ENCODE results near the gene NT5E. TPM values are rescaled to one million over a fixed set of nuclear protein-coding genes. Genes with fewer than 3 reads are reported as not detected.

NT5E gene
- total RNA-seq, 1 donor from 2014 or later = not detected

DNA sequence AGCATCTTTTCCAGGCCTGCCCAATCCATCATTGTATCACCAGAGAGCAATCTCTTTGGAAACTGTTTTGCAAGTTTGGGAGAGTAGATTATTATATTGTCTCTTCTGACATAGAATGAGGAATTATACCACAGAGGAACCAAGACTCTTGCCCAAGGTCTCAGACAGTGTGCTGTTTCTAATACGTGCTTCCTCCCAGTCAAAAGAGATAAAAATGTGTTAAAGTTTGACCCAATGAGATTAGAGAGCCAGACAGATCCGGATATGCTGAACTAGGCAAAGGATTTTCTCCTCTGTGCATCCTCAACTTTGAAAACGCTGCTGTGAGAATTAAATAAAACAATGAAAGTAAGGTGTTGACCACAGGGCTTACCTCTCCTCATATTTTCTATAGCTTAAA lies 18.6 kb upstream of the NT5E start:
- Histone ChIP-seq H3K9ac (no peak overlapping the region), H3K79me2 (ENCODE audit: low read depth) (no peaks in the 10 kb centered on the region), H3K4me3 (no peak overlapping the region), H2AFZ (replicated peaks) (no peak overlapping the region), H3K36me3 (no peaks in the 10 kb centered on the region), H3K27ac (no peak overlapping the region), H3K27me3 (no peaks in the 10 kb centered on the region), H3K4me2 (no peak overlapping the region), H3F3A (ENCODE audit: low read depth) (no peaks in the 10 kb centered on the region), H3K4me1 (no peaks in the 10 kb centered on the region), H3K9me3 (ENCODE audit: low read depth) (no peaks in the 10 kb centered on the region), H4K20me1 (ENCODE audit: low read depth) (no peaks in the 10 kb centered on the region)
- H3K27ac Mint-ChIP-seq = no peak overlapping the region
- DNase-seq (ENCODE audit: low spot score) = no peak
- H3K27me3 Mint-ChIP-seq (ENCODE audit: insufficient read depth, low read depth) = no peaks in the 10 kb centered on the region
- H3K36me3 Mint-ChIP-seq = no peaks in the 10 kb centered on the region
- H3K4me1 Mint-ChIP-seq = no peaks in the 10 kb centered on the region
- H3K9me3 Mint-ChIP-seq = peaks cover 4% of the 10 kb centered on the region
- TF ChIP-seq EZH2phosphoT487 (IDR thresholded peaks at IDR 0.05) (no peak), EZH2 (IDR thresholded peaks at IDR 0.05) (no peak)
- TF ChIP-seq, protein P1, sequence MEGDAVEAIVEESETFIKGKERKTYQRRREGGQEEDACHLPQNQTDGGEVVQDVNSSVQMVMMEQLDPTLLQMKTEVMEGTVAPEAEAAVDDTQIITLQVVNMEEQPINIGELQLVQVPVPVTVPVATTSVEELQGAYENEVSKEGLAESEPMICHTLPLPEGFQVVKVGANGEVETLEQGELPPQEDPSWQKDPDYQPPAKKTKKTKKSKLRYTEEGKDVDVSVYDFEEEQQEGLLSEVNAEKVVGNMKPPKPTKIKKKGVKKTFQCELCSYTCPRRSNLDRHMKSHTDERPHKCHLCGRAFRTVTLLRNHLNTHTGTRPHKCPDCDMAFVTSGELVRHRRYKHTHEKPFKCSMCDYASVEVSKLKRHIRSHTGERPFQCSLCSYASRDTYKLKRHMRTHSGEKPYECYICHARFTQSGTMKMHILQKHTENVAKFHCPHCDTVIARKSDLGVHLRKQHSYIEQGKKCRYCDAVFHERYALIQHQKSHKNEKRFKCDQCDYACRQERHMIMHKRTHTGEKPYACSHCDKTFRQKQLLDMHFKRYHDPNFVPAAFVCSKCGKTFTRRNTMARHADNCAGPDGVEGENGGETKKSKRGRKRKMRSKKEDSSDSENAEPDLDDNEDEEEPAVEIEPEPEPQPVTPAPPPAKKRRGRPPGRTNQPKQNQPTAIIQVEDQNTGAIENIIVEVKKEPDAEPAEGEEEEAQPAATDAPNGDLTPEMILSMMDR (IDR thresholded peaks at IDR 0.05) = no peak
- H3K4me3 Mint-ChIP-seq = no peak overlapping the region

DNA sequence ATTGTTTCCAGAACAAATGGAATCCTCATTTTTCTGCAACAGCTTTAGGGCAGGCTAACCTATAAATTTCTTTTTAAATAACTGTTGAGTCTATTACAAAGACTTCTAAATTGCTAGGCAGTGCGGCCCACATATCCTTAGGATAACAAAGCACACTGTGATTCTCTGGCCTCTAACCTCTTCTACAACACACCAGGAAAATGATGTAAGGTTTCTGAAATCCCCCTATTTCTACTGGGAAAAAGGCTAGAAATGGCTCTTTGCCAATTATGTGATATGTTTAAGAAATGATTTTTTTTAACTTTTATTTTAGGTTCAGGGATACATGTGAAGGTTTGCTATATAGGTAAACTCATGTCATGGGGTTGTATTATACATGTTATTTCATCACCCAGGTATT lies 17.3 kb upstream of the NT5E start:
- H3K9me3 ChIP-seq (ENCODE audit: low read depth) = no peaks in the 10 kb centered on the region
- H3K4me3 Mint-ChIP-seq = no peak overlapping the region
- no peaks in the 10 kb centered on the region for H3F3A ChIP-seq (ENCODE audit: low read depth)
- no peaks in the 10 kb centered on the region for H4K20me1 ChIP-seq (ENCODE audit: low read depth)
- no peaks in the 10 kb centered on the region for H3K4me1 ChIP-seq
- H2AFZ ChIP-seq (replicated peaks) = no peak overlapping the region
- no peaks in the 10 kb centered on the region for H3K36me3 ChIP-seq
- no peak overlapping the region for H3K27ac ChIP-seq
- H3K4me3 ChIP-seq = no peak overlapping the region
- H3K27me3 ChIP-seq = no peaks in the 10 kb centered on the region
- TF ChIP-seq EZH2 (IDR thresholded peaks at IDR 0.05) (no peak), EZH2phosphoT487 (IDR thresholded peaks at IDR 0.05) (no peak)
- TF ChIP-seq, protein P1 (IDR thresholded peaks at IDR 0.05) = no peak
- no peak overlapping the region for H3K4me2 ChIP-seq
- no peaks in the 10 kb centered on the region for H3K4me1 Mint-ChIP-seq
- H3K27me3 Mint-ChIP-seq (ENCODE audit: insufficient read depth, low read depth) = no peaks in the 10 kb centered on the region
- H3K79me2 ChIP-seq (ENCODE audit: low read depth) = no peaks in the 10 kb centered on the region
- H3K9me3 Mint-ChIP-seq = no peaks in the 10 kb centered on the region
- H3K36me3 Mint-ChIP-seq = no peaks in the 10 kb centered on the region
- H3K27ac Mint-ChIP-seq = no peak overlapping the region
- no peak for DNase-seq (ENCODE audit: low spot score)
- no peak overlapping the region for H3K9ac ChIP-seq

DNA sequence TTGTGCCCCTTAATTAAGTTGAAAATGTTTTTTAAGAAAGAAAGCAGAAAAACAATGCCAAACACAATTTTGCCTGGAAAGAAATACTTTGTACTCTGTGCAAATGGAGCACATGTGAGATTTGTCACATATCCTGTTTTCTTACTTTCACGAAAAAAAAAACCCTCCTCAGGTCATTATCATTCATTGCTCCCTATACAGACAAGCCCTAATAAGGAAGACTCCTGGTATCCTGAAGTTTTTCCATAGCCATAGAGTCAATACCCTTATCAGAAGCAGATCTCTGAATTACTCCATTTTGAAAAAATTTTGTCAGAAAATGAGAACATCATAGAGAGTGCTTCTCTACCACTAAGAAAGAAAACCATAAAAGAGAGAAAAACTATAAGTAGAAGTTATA lies 14.0 kb upstream of the NT5E start:
- DNase-seq (ENCODE audit: low spot score) = no peak
- Histone ChIP-seq H3K4me1 (no peaks in the 10 kb centered on the region), H3K9me3 (ENCODE audit: low read depth) (no peaks in the 10 kb centered on the region), H4K20me1 (ENCODE audit: low read depth) (no peaks in the 10 kb centered on the region), H3K79me2 (ENCODE audit: low read depth) (no peaks in the 10 kb centered on the region), H3K27ac (no peak overlapping the region), H3K4me2 (no peak overlapping the region), H2AFZ (replicated peaks) (no peak overlapping the region), H3F3A (ENCODE audit: low read depth) (no peaks in the 10 kb centered on the region), H3K4me3 (no peak overlapping the region), H3K27me3 (no peaks in the 10 kb centered on the region), H3K9ac (no peak overlapping the region), H3K36me3 (no peaks in the 10 kb centered on the region)
- Mint-ChIP-seq H3K27me3 (ENCODE audit: insufficient read depth, low read depth) (no peaks in the 10 kb centered on the region), H3K4me1 (no peaks in the 10 kb centered on the region), H3K27ac (no peak overlapping the region), H3K9me3 (peaks cover 3% of the 10 kb centered on the region), H3K4me3 (no peak overlapping the region), H3K36me3 (no peaks in the 10 kb centered on the region)
- TF ChIP-seq, protein P1 (IDR thresholded peaks at IDR 0.05) = no peak
- TF ChIP-seq EZH2 (IDR thresholded peaks at IDR 0.05) (no peak), EZH2phosphoT487 (IDR thresholded peaks at IDR 0.05) (no peak)
